IMR-90 (cell line): ENCODE measurements around the gene PLA2G4A. TPM values are rescaled to one million over a fixed set of nuclear protein-coding genes. Genes with fewer than 3 reads are reported as not detected.

Experiments
- ATAC-seq: fragments of 200-7000 bp; cut with Tn5 transposase; 2 replicates; pipeline ENCODE4 v1.9.1; 2020; ENCODE audit warnings: low read depth, mild to moderate bottlenecking, moderate library complexity
- BruUV-seq: library from RNA; stranded (reverse); fragments of 400-500 nt; replicated peaks from 2 replicates; lab custom pipeline; 2021; lab: Mats Ljungman, UMichigan
- CTCF ChIA-PET: fragments of 300-600 bp; formaldehyde crosslinking; extraction: SDS; loops from one replicate; lab custom pipeline; 2021; ENCODE audit warnings: antibody characterized with exemption; lab: Yijun Ruan, JAX
- POLR2A ChIA-PET: fragments of 300-600 bp; sonication (Branson Sonifier 250); formaldehyde crosslinking; loops from one replicate; lab custom pipeline; 2022; ENCODE audit warnings: antibody characterized with exemption; ENCODE audit not compliant: unreplicated experiment; lab: Charles Lee
- DNase-seq: peaks from one replicate; pipeline ENCODE4 v3.0.0; 2013
- H2AFZ ChIP-seq: replicated peaks from 2 replicates; pipeline ENCODE3; 2013; ENCODE audit warnings: low read length, mild to moderate bottlenecking; ENCODE audit not compliant: poor library complexity
- H2AK5ac ChIP-seq: 2 replicates; pipeline ENCODE4 v1.6.1; 2013; ENCODE audit warnings: low read depth, low read length, inconsistent platforms
- H2AK9ac ChIP-seq: replicated peaks from 2 replicates; pipeline ENCODE3; 2013; ENCODE audit warnings: mild to moderate bottlenecking, low read depth, low read length, moderate library complexity; ENCODE audit not compliant: poor library complexity
- H2BK120ac ChIP-seq: 2 replicates; pipeline ENCODE4 v1.6.1; 2013; ENCODE audit warnings: low read depth, low read length, inconsistent platforms
- H2BK15ac ChIP-seq: 3 replicates; pipeline ENCODE4 v1.6.1; 2013; ENCODE audit warnings: low read depth, low read length, inconsistent platforms
- H2BK20ac ChIP-seq: 2 replicates; pipeline ENCODE4 v1.6.1; 2013; ENCODE audit warnings: low read depth, mild to moderate bottlenecking, inconsistent platforms, low read length, moderate library complexity
- H2BK5ac ChIP-seq: 2 replicates; pipeline ENCODE4 v1.6.1; 2013; ENCODE audit warnings: mild to moderate bottlenecking, low read depth, low read length, inconsistent platforms; ENCODE audit not compliant: poor library complexity, severe bottlenecking
- H3K14ac ChIP-seq: replicated peaks from 2 replicates; pipeline ENCODE4 v1.6.1; 2013; ENCODE audit warnings: low read depth, low read length, inconsistent platforms
- H3K18ac ChIP-seq: 2 replicates; pipeline ENCODE4 v1.6.1; 2013; ENCODE audit warnings: low read depth, low read length, control low read depth
- H3K23ac ChIP-seq: 2 replicates; pipeline ENCODE4 v1.6.1; 2013; ENCODE audit warnings: low read depth, low read length, inconsistent platforms
- H3K27ac ChIP-seq: 2 replicates; pipeline ENCODE4 v1.5.1; 2013; ENCODE audit warnings: mild to moderate bottlenecking, control low read depth, low read length; ENCODE audit not compliant: insufficient read depth
- H3K27me3 ChIP-seq: 2 replicates; pipeline ENCODE4 v1.6.1; 2013; ENCODE audit warnings: low read length; ENCODE audit not compliant: control insufficient read depth, insufficient read depth
- H3K36me3 ChIP-seq: 2 replicates; pipeline ENCODE4 v1.6.1; 2013; ENCODE audit warnings: low read length, mixed read lengths; ENCODE audit not compliant: control insufficient read depth, insufficient read depth
- H3K4ac ChIP-seq: 2 replicates; pipeline ENCODE4 v1.6.1; 2013; ENCODE audit warnings: low read depth, low read length, inconsistent platforms
- H3K4me1 ChIP-seq: 2 replicates; pipeline ENCODE4 v1.6.1; 2013; ENCODE audit warnings: low read length, mixed read lengths; ENCODE audit not compliant: control insufficient read depth, insufficient read depth
- H3K4me2 ChIP-seq: 2 replicates; pipeline ENCODE4 v1.6.1; 2013; ENCODE audit warnings: low read depth, mild to moderate bottlenecking, control low read depth, low read length, moderate library complexity
- H3K4me3 ChIP-seq: 2 replicates; pipeline ENCODE4 v1.5.1; 2013; ENCODE audit warnings: low read depth, mild to moderate bottlenecking, control low read depth, low read length, moderate library complexity; ENCODE audit not compliant: insufficient read depth
- H3K56ac ChIP-seq: 2 replicates; pipeline ENCODE4 v1.6.1; 2013; ENCODE audit warnings: low read length, inconsistent platforms; ENCODE audit not compliant: insufficient read depth; ENCODE audit errors: extremely low read depth
- H3K79me1 ChIP-seq, 2 experiments: 2 replicates each; pipeline ENCODE4 v1.6.1; 2013; ENCODE audit warnings: low read length in 2 of 2, inconsistent platforms in 1 of 2, low read depth in 1 of 2
- H3K9ac ChIP-seq: 2 replicates; pipeline ENCODE4 v1.6.1; 2013; ENCODE audit warnings: low read depth, low read length, control low read depth
- H3K9me1 ChIP-seq: 2 replicates; pipeline ENCODE4 v1.6.1; 2013; ENCODE audit warnings: low read length, inconsistent platforms; ENCODE audit not compliant: insufficient read depth
- H3K9me3 ChIP-seq: 2 replicates; pipeline ENCODE4 v1.6.1; 2013; ENCODE audit warnings: low read length; ENCODE audit not compliant: control insufficient read depth, insufficient read depth
- H4K20me1 ChIP-seq: 2 replicates; pipeline ENCODE4 v1.6.1; 2013; ENCODE audit warnings: low read length, inconsistent platforms; ENCODE audit not compliant: insufficient read depth
- H4K5ac ChIP-seq: 2 replicates; pipeline ENCODE4 v1.6.1; 2013; ENCODE audit warnings: mild to moderate bottlenecking, low read depth, low read length, control low read depth
- H4K8ac ChIP-seq, 2 experiments: 2 replicates each; pipeline ENCODE4 v1.6.1; 2013; ENCODE audit warnings: low read depth in 2 of 2, low read length in 2 of 2, control low read depth in 1 of 2, inconsistent platforms in 1 of 2
- H4K91ac ChIP-seq: 2 replicates; pipeline ENCODE4 v1.6.1; 2013; ENCODE audit warnings: low read depth, low read length, inconsistent platforms; ENCODE audit not compliant: insufficient read depth
- BHLHE40 ChIP-seq: fragments of 150-350 bp; IDR thresholded peaks from 2 replicates; pipeline ENCODE4 v1.6.1; 2016; ENCODE audit warnings: mild to moderate bottlenecking, low read depth, low read length
- CEBPB ChIP-seq: IDR thresholded peaks from 2 replicates; pipeline ENCODE4 v1.6.1; 2012; ENCODE audit warnings: low read depth, low read length, improper control_type of control experiment
- CHD1 ChIP-seq: IDR thresholded peaks from 2 replicates; pipeline ENCODE4 v1.6.1; 2012; ENCODE audit warnings: low read depth, low read length, improper control_type of control experiment
- CTCF ChIP-seq: conservative IDR thresholded peaks from 2 replicates; pipeline ENCODE4 v1.5.1; 2012; ENCODE audit warnings: mild to moderate bottlenecking, low read depth, low read length, improper control_type of control experiment
- ELK1 ChIP-seq: fragments of 150-350 bp; IDR thresholded peaks from 2 replicates; pipeline ENCODE4 v1.6.1; 2016; ENCODE audit warnings: low read depth, mild to moderate bottlenecking, low read length, moderate library complexity, borderline replicate concordance
- FOS ChIP-seq: fragments of 150-350 bp; IDR thresholded peaks from 2 replicates; pipeline ENCODE4 v1.6.1; 2016; ENCODE audit warnings: low read depth, low read length
- MAFK ChIP-seq: IDR thresholded peaks from 2 replicates; pipeline ENCODE4 v1.6.1; 2012; ENCODE audit warnings: low read depth, low read length, improper control_type of control experiment
- MAZ ChIP-seq: IDR thresholded peaks from 2 replicates; pipeline ENCODE4 v1.6.1; 2012; ENCODE audit warnings: low read depth, mild to moderate bottlenecking, low read length, improper control_type of control experiment, moderate library complexity, borderline replicate concordance
- MXI1 ChIP-seq: IDR thresholded peaks from 2 replicates; pipeline ENCODE4 v1.6.1; 2012; ENCODE audit warnings: low read depth, mild to moderate bottlenecking, low read length, moderate library complexity, borderline replicate concordance
- NFE2L2 ChIP-seq: fragments of 150-350 bp; IDR thresholded peaks from 2 replicates; pipeline ENCODE4 v1.6.1; 2016; ENCODE audit warnings: low read depth, mild to moderate bottlenecking, low read length
- POLR2A ChIP-seq: IDR thresholded peaks from 2 replicates; pipeline ENCODE4 v1.6.1; 2012; ENCODE audit warnings: mild to moderate bottlenecking, low read depth, low read length
- RAD21 ChIP-seq: IDR thresholded peaks from 2 replicates; pipeline ENCODE4 v1.6.1; 2012; ENCODE audit warnings: low read length, improper control_type of control experiment
- RCOR1 ChIP-seq: IDR thresholded peaks from 2 replicates; pipeline ENCODE4 v1.6.1; 2012; ENCODE audit warnings: mild to moderate bottlenecking, low read length, improper control_type of control experiment; ENCODE audit not compliant: insufficient replicate concordance
- RFX5 ChIP-seq: IDR thresholded peaks from 2 replicates; pipeline ENCODE4 v1.8.0; 2012; ENCODE audit warnings: low read depth, mild to moderate bottlenecking, low read length, moderate library complexity
- SMC3 ChIP-seq: fragments of 150-350 bp; IDR thresholded peaks from 2 replicates; pipeline ENCODE4 v1.6.1; 2016; ENCODE audit warnings: low read depth, mild to moderate bottlenecking, antibody characterized with exemption, low read length, moderate library complexity
- WGBS, 2 experiments: methylation state at CpG; one replicate each; pipeline versions ENCODE4 v1.1.5 to v1.1.7; 2013; ENCODE audit warnings: missing lambda C conversion rate in 2 of 2; ENCODE audit not compliant: insufficient read length in 1 of 2; ENCODE audit errors: extremely low coverage in 2 of 2; 5-methylcytosine and 5-hydroxymethylcytosine counted together
- dilution Hi-C: fragments of 300-500 bp; cut with HindIII; formaldehyde crosslinking; loops from one replicate; pipeline ENCODE4 v1.14.3; 2018; ENCODE audit warnings: low sequenced_read_pairs; ENCODE audit not compliant: unreplicated experiment
- in situ Hi-C: fragments of 300-500 bp; cut with MboI; formaldehyde crosslinking; loops from 3 replicates; pipeline ENCODE4 v1.14.3; 2019; ENCODE audit warnings: low sequenced_read_pairs, inconsistent platforms, mixed read lengths
- intact Hi-C: fragments of 100-400 bp; cut with micrococcal nuclease; formaldehyde crosslinking; loops from 2 replicates; pipeline ENCODE4 v1.10.0; 2022
- polyA plus RNA-seq, 3 experiments: library from polyadenylated mRNA; depleted of rRNA; stranded (reverse); fragments of >200 nt; gene quantifications; 2 replicates each; pipeline ENCODE4 v1.2.3, GENCODE V29; 2012; ENCODE audit warnings: low replicate concordance in 1 of 3
- total RNA-seq: library from RNA; depleted of rRNA; stranded (reverse); fragments of >200 nt; gene quantifications from 2 replicates; pipeline ENCODE4 v1.2.3, GENCODE V29; 2012
- TF ChIP-seq, protein P1 (sequence below): fragments of 150-350 bp; IDR thresholded peaks from 2 replicates; pipeline ENCODE4 v1.6.1; 2017; ENCODE audit warnings: mild to moderate bottlenecking, antibody characterized with exemption, low read length, low read depth

The PLA2G4A gene
- total and polyA plus RNA-seq, 2 of the 4 experiments (the other 2 are of a cell fraction), result 1.6 to 3.8 TPM

DNA sequence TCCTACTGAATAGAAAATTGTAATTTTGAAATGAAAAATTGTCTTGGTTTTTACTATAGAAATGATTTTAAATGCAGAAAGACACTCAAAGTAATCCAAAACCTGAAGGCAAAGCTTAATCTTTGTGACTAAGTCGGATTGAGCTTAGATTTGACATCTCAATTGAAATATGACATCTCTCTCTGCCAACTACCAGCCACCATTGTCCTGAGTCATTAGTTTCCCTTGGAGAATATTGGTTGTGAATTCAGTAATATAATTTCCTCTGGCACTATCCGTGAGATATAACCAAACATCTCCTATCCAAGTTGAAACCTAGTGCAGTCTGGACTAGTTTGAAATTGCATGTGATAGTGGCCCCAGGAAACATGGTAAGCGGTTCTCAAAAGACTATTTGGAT lies 37.1 kb downstream of the PLA2G4A start:
- TF ChIP-seq CEBPB (no peak), BHLHE40 (no peak), RCOR1 (no peak), ELK1 (no peak), CHD1 (no peak), FOS (no peak), MAZ (no peak), SMC3 (no peak), CTCF (no peak), RAD21 (no peak), RFX5 (no peak), NFE2L2 (no peak), MXI1 (no peak), POLR2A (no peak), MAFK (no peak)
- TF ChIP-seq, protein P1, sequence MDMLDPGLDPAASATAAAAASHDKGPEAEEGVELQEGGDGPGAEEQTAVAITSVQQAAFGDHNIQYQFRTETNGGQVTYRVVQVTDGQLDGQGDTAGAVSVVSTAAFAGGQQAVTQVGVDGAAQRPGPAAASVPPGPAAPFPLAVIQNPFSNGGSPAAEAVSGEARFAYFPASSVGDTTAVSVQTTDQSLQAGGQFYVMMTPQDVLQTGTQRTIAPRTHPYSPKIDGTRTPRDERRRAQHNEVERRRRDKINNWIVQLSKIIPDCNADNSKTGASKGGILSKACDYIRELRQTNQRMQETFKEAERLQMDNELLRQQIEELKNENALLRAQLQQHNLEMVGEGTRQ, result no peak
- Histone ChIP-seq H3K4ac (no peak overlapping the region), H3K4me3 (no peak overlapping the region), H2BK120ac (no peak overlapping the region), H3K56ac (no peak overlapping the region), H4K8ac (no peak overlapping the region), H2AK9ac (no peak overlapping the region), H3K27ac (no peak overlapping the region), H2BK15ac (no peak overlapping the region), H2BK5ac (no peak overlapping the region), H2BK20ac (no peak overlapping the region), H3K36me3 (no peaks in the 10 kb centered on the region), H3K79me1 (no peaks in the 10 kb centered on the region), H3K9ac (no peak overlapping the region), H4K20me1 (no peaks in the 10 kb centered on the region), H4K91ac (no peak overlapping the region), H3K14ac (no peak overlapping the region), H3K4me2 (no peak overlapping the region), H2AFZ (no peak overlapping the region), H4K5ac (no peak overlapping the region), H2AK5ac (no peak overlapping the region), H3K27me3 (no peaks in the 10 kb centered on the region), H3K9me1 (no peaks in the 10 kb centered on the region), H3K23ac (no peak overlapping the region), H3K4me1 (no peaks in the 10 kb centered on the region), H3K9me3 (no peaks in the 10 kb centered on the region), H3K18ac (no peak overlapping the region)
- intact Hi-C loops, result no loop called here
- in situ Hi-C loops, result no loop called here
- ATAC-seq (no peak), DNase-seq (no peak)
- dilution Hi-C loops, result no loop called here
- ChIA-PET POLR2A (no interaction called here), CTCF (no interaction called here)
- WGBS, 2 experiments, result no CpG with 5 or more reads among the region's 3 CpGs
- BruUV-seq, result no TSS peak
